Mesothelial cell of epicardium (in vitro differentiated cells): ENCODE data around the gene S1PR3. TPM values are rescaled to one million over a fixed set of nuclear protein-coding genes. Genes with fewer than 3 reads are reported as not detected.

Source experiments
- DNase-seq, 2 experiments: peaks; one replicate each; pipeline ENCODE4 v3.0.0; 2021; ENCODE audit warnings: low spot score in 2 of 2; ENCODE audit not compliant: unreplicated experiment in 2 of 2
- H3K27ac Mint-ChIP-seq: 2 replicates; pipeline ENCODE4 v1.8.0; 2021; ENCODE audit warnings: mixed read lengths
- H3K27me3 Mint-ChIP-seq: 2 replicates; pipeline ENCODE4 v1.8.0; 2021; ENCODE audit warnings: low read depth, mixed read lengths
- H3K36me3 Mint-ChIP-seq: 2 replicates; pipeline ENCODE4 v1.8.0; 2021; ENCODE audit warnings: mixed read lengths
- H3K4me1 Mint-ChIP-seq: 2 replicates; pipeline ENCODE4 v1.8.0; 2021; ENCODE audit warnings: mixed read lengths
- H3K4me3 Mint-ChIP-seq: 2 replicates; pipeline ENCODE4 v1.8.0; 2021; ENCODE audit warnings: mild to moderate bottlenecking, moderate library complexity, mixed read lengths
- H3K9me3 Mint-ChIP-seq: 2 replicates; pipeline ENCODE4 v1.8.0; 2021; ENCODE audit warnings: mixed read lengths
- CTCF ChIP-seq: fragments of 200-600 bp; sonication (generic); IDR thresholded peaks from one replicate; pipeline ENCODE4 v1.5.0; 2021; ENCODE audit warnings: antibody characterized with exemption; ENCODE audit not compliant: unreplicated experiment
- total RNA-seq: library from RNA; stranded (reverse); gene quantifications from 3 replicates; pipeline ENCODE4 v1.2.1, GENCODE V29; 2021

The S1PR3 gene
- total RNA-seq, 1 donor from 2014 or later, result 38.2 TPM

DNA sequence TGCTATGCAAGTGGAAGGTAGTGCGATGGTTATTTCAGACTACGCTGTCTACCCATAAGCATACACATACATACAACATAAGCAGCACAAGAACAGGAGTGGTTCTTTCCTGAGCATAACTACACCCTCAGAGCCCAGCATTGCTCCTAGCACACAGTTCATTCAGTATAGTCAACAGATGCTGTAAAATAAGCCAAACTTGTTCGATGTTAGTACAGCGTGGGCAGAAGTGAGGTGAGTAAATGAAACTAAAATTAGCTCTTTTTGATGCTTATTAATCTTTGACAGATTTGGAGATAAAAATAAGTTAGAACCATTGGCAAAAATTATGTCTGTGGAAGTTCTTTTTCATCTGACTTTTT lies 47.8 kb downstream of the S1PR3 start:
- no peak for DNase-seq
- Mint-ChIP-seq H3K27me3 (no peaks in the 10 kb centered on the region), H3K36me3 (no peaks in the 10 kb centered on the region), H3K9me3 (no peaks in the 10 kb centered on the region), H3K4me3 (no peak overlapping the region), H3K27ac (no peak overlapping the region), H3K4me1 (peaks cover 4% of the 10 kb centered on the region)
- no peak for TF ChIP-seq CTCF

DNA sequence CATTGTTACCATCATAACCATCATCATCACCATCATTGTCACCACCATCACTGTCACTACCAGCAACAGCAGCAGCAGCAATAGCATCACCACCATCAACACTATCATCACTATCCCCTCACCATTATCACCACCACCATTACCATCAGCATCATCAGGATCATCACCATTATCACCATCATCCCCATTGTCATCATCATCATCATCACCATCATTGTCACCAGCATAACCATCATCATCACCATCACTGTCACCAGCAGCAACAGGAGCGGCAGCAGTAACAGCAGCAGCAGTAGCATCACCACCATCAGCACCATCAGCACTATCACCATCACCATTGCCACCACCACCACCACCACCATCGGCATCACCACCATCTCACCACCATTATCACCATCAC lies 48.4 kb downstream of the S1PR3 start:
- no peaks in the 10 kb centered on the region for H3K27me3 Mint-ChIP-seq
- H3K36me3 Mint-ChIP-seq, result no peaks in the 10 kb centered on the region
- H3K9me3 Mint-ChIP-seq, result no peaks in the 10 kb centered on the region
- no peak for TF ChIP-seq CTCF
- H3K27ac Mint-ChIP-seq, result no peak overlapping the region
- no peak for DNase-seq
- H3K4me3 Mint-ChIP-seq, result no peak overlapping the region
- H3K4me1 Mint-ChIP-seq, result peaks cover 4% of the 10 kb centered on the region

DNA sequence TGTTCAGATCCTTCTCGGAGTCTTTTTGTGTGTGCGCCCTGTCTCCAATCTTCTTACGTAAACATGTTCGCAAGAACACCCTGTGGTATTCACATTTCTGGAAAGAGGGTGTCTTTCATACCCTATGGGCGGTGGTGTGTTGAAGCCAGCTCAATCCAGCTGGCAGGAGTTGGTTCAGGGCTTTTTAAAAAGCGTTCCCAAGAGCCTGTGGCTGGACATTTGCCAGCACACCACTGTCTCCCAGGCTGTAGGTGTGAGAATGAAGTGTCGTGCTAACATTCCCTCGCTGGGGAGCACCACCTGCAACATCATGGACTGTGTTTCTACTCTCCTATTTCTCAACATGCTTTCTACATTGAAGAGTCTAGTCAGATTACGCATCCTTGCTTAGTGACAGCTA lies 51.7 kb downstream of the S1PR3 start:
- Mint-ChIP-seq H3K4me3 (no peak overlapping the region), H3K27ac (no peak overlapping the region), H3K36me3 (no peaks in the 10 kb centered on the region), H3K4me1 (peaks cover 3% of the 10 kb centered on the region), H3K9me3 (no peaks in the 10 kb centered on the region), H3K27me3 (no peaks in the 10 kb centered on the region)
- no peak for DNase-seq
- TF ChIP-seq CTCF, result no peak

DNA sequence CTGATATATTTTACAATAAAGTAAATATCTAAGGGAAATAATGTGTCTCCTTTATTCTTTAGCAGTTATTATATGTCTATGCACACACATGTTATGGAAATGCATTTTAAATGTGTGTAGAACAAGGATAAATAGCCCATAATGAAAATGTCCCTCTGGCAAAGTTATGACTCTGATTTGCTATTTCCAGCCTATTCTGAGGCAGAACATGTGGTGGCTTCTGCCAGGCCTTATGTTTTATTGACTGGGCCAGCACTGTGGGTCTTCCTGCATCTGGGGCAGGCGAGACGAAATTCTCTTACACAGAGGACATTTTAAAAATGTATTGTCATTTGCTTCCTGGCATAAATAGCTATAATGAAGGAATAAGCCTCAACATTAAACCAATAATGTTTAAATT lies 52.8 kb downstream of the S1PR3 start:
- Mint-ChIP-seq H3K27me3 (no peaks in the 10 kb centered on the region), H3K4me3 (no peak overlapping the region), H3K9me3 (no peaks in the 10 kb centered on the region), H3K4me1 (peaks cover 3% of the 10 kb centered on the region), H3K27ac (no peak overlapping the region), H3K36me3 (no peaks in the 10 kb centered on the region)
- TF ChIP-seq CTCF, result no peak
- no peak for DNase-seq

DNA sequence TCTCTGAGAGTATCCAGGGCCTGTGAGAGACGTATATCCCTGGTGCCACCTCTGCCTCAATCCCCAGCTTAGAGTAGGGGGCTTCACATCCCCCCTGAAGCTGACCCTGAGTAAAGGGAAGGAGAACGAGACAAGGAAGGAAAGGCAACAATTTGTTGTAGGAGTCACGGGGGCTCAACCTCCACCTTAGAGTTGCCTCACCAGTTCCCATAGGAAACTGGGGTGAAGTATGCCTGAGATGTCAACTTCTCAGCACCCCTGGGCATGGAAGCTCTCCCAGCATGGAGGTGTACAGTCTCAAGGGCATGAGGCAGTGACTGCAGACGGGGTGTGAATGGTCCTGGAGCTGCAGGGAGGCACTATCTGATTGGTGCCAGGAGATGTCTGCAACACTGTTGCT lies 53.6 kb downstream of the S1PR3 start:
- TF ChIP-seq CTCF, result no peak
- H3K4me3 Mint-ChIP-seq, result no peak overlapping the region
- no peaks in the 10 kb centered on the region for H3K9me3 Mint-ChIP-seq
- no peak overlapping the region for H3K27ac Mint-ChIP-seq
- H3K4me1 Mint-ChIP-seq, result peaks cover 5% of the 10 kb centered on the region
- DNase-seq, result no peak
- no peaks in the 10 kb centered on the region for H3K27me3 Mint-ChIP-seq
- H3K36me3 Mint-ChIP-seq, result no peaks in the 10 kb centered on the region

DNA sequence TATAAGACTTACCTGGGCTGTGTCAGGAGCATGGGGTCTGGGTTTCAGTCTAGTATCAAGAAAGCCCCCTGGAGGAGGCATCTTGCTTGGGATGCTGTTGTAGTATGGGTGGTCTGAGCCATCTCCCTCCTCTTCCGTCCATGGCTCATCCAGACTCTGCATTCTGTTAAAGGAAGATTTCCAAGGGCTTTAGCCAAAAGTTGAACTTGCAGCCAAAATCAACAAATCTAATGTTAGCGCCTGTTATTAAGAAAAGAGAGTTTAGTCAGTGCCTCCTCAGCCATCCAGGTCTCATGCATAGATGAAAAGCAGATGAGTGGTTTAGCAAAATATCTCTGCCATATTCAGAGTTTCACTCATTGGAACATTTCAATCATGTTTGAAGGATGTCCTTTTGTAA lies 55.6 kb downstream of the S1PR3 start:
- no peak overlapping the region for H3K4me3 Mint-ChIP-seq
- DNase-seq, result no peak
- no peak for TF ChIP-seq CTCF
- H3K4me1 Mint-ChIP-seq, result peaks cover 5% of the 10 kb centered on the region
- no peak overlapping the region for H3K27ac Mint-ChIP-seq
- no peaks in the 10 kb centered on the region for H3K27me3 Mint-ChIP-seq
- H3K36me3 Mint-ChIP-seq, result no peaks in the 10 kb centered on the region
- no peaks in the 10 kb centered on the region for H3K9me3 Mint-ChIP-seq
